Right renal cortex interstitium (tissue), 3 donors: Measurements from ENCODE around the gene RANBP17. TPM values are rescaled to one million over a fixed set of nuclear protein-coding genes. Genes with fewer than 3 reads are reported as not detected.

Experiments used
- DNase-seq, 3 donors: peaks; one replicate each; pipeline ENCODE4 v3.0.0-alpha.2; 2013; ENCODE audit warnings: low read depth in 3 of 3, low spot score in 2 of 3
- polyA plus RNA-seq, 3 donors: library from polyadenylated mRNA; unstranded; fragments of 120-200 nt; gene quantifications; one replicate each; pipeline ENCODE4 v1.2.1, GENCODE V29; 2013; ENCODE audit not compliant: insufficient read length in 3 of 3

Gene RANBP17
- polyA plus RNA-seq, 3 donors = 8.8 to 10.9 (median 9.2) TPM

DNA sequence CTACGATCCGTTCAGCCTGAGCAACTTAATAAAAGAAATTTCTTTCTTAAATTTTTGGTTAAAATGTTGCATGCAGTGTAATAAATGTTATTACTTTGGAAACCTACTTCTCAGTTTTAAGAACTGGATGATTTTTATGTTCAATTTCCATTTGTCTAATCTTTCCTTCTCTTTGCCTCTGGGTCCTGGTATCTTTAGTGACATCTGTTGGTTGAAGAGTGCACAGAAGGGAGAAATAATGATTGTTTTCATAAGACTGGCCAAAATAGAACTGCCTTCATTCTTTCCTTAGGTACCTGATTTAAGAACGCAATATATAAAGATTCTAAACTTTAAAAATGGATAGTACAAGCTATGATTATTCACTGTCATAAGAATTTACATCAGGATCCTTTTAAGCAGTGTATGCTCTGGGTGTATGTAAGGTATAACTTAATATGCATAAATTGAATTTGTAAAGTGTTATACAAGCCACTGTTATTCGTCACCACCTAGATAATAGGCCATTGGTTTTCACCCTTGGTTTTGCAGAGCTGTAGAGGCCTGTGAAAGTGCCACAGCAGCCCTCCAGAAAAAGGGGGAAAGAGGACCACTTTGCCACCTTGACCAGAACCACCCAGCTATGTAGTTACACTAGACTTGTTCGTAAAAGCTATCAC is 364.4 kb downstream of the RANBP17 start:
- DNase-seq = no peak

GRCh38 chr5:171226864-171227263 is 365.0 kb downstream of the RANBP17 start:
- DNase-seq = no peak

DNA sequence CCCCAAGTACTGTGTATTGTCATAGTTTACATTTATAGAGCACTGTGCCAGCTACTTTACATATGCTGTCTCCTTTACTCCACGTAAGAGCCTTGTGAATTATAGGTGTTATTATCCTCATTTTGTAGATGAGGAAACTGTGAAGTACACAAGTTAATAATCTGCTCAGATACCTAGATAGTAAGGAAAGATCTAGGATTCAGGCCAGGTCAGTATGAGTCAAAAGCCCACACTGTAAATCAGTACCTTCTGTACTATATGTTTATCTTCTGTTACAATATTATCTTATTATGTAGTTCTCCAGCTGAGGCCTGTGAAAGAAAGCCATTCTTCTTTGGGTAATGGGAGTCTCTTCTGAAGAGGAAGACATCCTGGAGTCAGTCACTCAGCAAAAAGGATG is 374.8 kb downstream of the RANBP17 start:
- no peak for DNase-seq

GRCh38 chr5:171242521-171242920 is 380.7 kb downstream of the RANBP17 start:
- DNase-seq = no peak

DNA sequence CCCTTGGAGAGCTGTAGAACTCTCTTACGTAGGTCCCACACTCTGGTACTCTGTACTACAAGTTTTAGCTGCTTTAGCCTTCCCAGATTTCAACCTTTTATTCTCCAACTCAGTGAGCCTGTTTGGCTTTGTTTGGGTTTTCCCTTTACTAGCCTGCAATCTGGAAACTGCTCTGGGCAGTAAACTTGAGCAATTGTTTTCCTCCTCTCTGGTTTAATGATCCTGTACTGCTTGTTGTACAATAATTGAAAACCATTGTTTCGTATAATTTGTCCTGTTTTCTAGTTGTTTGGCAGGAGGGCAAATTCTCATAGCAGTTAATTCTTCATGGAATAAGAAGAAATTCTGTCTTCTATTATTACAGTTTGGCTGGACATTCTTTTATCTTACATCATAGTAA is 384.4 kb downstream of the RANBP17 start:
- no peak for DNase-seq

- no peak for DNase-seq
Measured at GRCh38 chr5:171249460-171249859, 387.6 kb downstream of the RANBP17 start.

DNA sequence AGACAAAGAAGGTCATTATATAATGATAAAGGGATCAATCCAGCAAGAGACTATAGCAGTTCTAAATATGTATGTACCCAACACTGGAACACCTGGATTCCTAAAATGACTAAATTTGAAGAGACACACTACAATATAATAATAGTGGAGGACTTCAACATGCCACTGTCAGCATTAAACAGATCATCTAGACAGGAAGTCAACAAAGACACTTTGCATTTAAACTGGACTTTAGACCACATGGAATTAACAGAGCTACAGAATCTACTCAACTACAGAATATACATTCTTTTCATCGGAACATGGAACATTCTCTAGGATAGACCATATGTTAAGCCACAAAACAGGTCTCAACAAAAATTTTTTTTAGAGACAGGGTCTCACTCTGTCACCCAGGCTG is 388.9 kb downstream of the RANBP17 start:
- DNase-seq = no peak

DNA sequence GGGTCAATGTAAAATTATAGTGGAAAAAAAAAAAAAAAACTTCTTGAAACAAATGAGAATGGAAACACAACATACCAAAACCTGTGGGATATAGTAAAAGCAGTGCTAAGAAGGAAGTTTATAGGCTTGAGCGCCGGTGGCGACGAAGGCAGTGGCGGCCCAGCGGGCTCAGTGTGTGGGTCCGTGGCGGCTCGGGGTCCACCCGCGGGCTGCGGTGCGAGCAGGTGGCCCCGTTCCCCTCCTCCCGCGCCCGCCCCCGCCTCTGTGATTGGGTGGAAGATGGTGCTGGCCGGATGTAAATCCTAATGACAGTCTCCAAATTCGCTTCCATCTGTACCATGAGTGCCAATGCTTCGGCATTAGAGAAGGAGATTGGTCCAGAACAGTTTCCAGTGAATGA is 389.7 kb downstream of the RANBP17 start:
- DNase-seq = no peak

DNA sequence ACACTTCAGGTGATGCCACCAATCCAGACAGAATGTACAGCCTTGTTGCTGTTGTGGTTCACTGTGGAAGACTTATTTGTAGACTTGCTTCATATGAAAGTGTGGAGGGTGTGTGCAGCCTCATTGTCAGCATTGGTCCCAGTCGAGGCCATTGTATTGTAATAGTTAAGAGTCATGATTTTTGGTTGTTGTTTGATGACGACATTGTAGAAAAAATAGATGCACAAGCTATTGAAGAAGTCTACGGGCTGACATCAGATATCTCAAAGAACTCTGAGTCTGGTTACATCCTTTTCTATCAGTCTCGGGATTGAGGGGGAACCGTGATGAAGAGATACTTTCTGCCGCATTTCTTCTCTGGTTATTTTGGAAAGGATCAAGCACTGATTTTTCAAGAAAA is 390.9 kb downstream of the RANBP17 start:
- DNase-seq = no peak

DNA sequence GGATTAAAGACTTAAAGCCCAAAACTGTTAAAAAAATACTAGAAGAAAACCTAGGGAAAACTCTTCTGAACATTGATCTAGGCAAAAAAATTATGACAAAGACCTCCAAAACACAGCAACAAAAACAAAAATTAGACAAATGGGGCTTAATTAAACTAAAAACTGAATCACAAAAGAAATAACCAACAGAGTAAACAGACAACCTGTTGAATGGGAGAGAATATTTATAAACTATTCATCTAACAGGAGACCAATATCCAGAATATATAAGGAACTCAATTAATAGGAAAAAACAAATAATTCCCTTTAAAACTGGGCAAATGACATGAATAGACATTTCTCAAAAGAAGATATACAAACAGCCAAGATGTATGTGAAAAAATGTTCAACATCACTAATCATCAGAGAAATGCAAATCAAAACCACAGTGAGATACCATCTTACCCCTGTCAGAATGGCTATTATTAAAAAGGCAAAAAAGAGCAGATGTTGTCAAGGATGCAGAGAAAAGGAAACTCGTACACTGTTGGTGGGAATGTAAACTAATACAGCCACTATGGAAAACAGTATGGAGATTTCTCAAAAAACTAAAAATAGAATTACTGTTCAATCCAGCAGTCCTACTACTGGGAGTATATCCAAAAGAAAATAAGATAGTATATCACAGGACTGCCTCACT is 397.1 kb downstream of the RANBP17 start:
- DNase-seq = no peak

- no peak for DNase-seq
Measured at GRCh38 chr5:171261361-171261760, 399.5 kb downstream of the RANBP17 start.

DNA sequence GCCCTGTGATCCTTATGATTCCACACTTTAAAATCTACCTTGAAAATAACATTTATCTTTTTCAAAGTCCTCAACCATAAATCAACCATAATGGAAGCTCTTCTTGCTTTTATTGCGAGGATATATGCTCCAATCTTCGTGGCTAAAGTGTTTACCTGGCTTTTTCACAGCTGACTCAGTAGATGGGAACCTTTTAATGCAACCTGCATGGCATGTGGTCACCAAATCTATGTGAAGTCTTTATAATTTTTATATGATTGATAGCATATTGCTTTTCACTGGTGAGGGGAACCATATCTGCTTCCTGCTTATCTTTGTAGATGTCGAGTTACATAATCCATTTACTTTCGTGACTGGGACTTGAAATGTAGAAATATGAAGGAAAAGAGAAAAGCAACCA is 400.1 kb downstream of the RANBP17 start:
- DNase-seq = no peak

DNA sequence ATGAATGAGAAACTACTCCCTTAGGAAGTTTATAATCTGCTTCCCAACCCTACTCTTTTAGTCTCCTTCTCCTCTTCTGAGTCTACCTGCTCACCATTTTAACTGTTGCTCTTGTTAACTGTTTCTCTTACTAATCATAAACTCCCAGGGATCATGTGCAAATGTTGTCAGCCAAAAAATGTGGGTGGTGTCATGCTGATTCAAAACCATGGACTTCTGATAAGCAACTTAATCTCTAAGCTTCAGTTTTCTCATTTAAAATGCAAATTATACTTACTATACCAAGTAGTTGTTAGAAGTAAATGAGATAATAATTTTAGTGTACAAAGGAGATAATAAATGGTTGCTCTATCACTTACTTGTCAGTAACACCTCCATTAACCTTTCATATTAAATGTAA is 401.4 kb downstream of the RANBP17 start:
- no peak for DNase-seq

DNA sequence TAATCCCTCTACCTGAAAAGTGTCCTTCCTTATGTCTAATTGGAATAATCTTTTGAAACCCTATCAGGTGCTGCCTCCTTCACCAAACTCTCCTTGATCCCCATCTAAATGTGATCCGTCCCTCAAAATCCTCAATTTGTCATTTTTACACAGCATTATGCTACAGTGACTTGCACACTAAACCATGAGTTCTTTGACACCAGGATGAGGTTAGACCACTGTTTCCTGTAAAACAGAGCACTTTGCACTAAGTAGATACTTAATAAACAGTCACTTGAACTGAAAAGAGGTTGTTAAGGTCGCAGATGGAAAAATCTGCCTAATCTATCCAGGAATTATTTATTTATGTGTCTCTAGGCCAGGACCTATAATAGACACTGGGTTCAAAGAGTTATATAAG is 403.0 kb downstream of the RANBP17 start:
- DNase-seq = no peak

DNA sequence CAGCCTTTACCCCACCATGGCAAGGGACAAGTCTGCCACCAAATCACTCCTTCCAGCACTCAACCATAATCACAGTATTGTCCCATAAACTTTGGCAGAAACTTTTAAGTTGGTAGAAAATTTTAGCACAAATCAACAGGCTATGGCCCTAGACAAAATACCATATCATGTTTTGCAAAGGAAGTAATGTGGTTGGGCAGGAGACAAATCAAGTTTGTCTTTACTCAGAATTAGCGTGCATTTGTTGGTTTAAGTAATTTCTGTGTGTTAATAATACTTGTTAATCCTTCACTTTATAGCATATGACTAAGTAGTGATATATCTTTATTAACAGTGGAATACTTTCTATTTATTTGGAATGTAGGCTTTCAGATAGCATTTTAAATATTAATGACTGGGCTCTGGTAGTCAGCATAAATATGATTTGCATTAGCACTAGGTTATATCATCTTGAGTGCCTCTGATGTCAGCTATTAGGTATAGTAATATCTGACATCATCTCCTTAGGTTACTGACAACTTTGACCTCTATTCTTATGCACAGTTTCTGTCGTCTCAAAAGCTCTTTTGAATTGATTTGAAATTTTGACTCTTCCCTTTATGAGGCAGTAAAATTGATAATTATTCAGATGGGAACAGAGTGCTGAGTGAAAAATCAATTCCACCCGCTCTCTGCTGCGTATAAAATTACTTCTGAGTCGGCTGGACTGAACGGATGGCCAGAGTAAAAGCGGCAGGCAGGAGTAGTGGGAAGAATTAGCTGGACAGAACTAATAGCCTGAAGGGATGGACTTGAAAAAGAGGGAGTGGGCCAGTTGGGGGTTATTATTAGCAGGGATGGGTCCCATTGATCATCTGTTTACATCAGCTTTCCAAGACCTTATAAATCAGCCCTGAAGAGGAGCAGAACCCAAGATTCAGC is 407.1 kb downstream of the RANBP17 start:
- DNase-seq = no peak

DNA sequence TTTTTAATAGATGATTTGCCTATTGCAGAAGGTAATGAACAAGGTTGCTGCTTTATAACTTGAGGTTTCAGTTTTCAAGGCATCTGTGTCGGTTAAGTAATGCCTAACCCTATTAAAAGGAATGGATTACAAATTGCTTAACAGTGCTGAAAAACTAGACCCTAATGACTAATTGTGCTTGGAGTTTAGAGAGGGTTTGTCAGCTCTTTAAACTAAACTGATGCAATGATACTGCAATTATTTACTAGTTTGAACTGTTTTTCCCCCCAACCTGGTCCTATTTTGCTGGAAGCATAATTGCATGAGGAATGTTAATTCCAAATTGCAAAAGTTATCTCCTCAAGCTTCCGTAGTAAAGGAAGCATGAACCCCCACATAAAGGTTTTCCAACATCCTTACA is 407.9 kb downstream of the RANBP17 start:
- no peak for DNase-seq

DNA sequence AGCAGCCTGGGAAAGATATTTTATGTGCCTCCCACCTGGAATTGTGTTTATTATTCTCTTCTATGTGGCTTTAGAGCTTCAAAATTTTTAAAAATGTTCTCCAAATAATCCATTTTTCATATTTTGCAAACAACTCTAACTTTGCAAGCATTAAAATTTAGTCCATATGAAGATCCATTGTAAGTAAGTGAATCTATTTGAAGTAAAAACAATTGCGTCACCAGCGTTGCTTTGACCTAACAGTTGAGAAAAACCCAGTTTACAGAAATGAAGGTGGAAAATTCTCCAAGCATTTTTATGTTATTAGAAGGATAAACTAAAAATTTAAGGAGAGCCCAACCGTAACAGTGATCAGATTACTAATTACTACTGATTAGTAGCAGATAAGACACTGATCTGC is 408.3 kb downstream of the RANBP17 start:
- DNase-seq = no peak

DNA sequence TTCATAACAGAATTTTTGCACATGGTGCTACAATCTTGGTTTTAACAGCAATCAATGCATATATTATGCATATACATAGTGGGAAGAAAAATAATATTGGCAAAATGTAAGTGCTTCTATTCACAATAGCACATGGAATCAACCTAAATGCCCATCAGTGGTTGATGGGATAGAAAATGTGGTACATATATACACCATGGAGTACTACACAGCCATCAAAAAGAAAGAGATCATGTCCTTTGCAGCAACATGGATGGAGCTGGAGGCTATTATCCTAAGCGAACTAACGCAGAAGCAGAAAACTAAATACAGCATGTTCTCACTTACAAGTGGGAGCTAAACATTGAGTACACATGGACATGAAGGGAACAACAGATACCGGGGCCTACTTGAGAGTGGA is 410.0 kb downstream of the RANBP17 start:
- no peak for DNase-seq

- no peak for DNase-seq
Measured at GRCh38 chr5:171272996-171273970, 411.5 kb downstream of the RANBP17 start.

DNA sequence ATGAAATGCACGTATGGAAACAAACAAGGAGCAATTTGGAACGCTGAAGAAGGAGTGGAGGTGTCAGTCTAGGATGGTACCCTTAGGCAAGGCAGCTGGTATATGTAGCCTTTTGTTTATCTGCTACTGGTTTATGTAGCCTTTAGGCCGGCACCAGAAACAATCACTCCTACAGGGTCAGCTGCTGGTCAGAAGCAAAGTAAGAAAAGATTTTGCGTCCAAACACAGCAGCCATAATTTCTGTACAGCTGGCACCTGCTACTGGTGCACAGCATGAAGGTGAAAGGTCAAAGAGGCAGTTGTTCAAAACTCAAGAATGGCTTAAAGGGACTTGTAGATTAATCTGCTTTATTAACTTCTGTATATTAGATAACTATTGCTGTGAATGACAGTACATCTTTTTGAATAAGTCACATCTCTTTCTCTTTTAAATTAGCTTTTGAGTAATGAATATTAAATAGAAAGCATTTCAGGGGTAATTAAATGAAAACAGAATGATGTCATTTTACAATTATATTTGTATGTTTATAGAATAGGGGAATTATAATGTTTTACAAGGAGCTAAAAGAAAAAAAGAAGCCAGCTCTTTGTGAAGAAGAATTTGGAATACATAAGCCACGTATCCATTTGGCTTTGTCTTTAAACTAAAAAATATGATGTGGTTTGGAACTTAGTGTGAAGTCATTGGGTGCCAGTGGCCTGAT is 414.2 kb downstream of the RANBP17 start:
- DNase-seq = no peak
